HepG2 (cell line): ENCODE results near the gene CTRB2. TPM values are rescaled to one million over a fixed set of nuclear protein-coding genes. Genes with fewer than 3 reads are reported as not detected.

Experiments used
- DNMT1 ChIP-seq: sonication (generic); formaldehyde crosslinking; IDR thresholded peaks from 2 replicates; pipeline ENCODE4 v1.5.1; 2020; ENCODE audit warnings: mild to moderate bottlenecking, missing genetic modification reagents
- GFI1 ChIP-seq: sonication (generic); formaldehyde crosslinking; IDR thresholded peaks from 2 replicates; pipeline ENCODE4 v1.5.0; 2020; ENCODE audit warnings: missing genetic modification reagents, mild to moderate bottlenecking, borderline replicate concordance
- GTF2F1 ChIP-seq: fragments of 150-350 bp; IDR thresholded peaks from 2 replicates; pipeline ENCODE4 v1.6.1; 2014; ENCODE audit warnings: low read length
- HNF4A ChIP-seq: sonication (generic); formaldehyde crosslinking; IDR thresholded peaks from 2 replicates; pipeline ENCODE4 v1.4.0; 2020; ENCODE audit warnings: missing genetic modification reagents
- IKZF1 ChIP-seq: fragments of 450-650 bp; IDR thresholded peaks from 2 replicates; pipeline ENCODE4 v1.7.1; 2016
- IRX3 ChIP-seq: sonication (generic); formaldehyde crosslinking; IDR thresholded peaks from 2 replicates; pipeline ENCODE4 v1.8.1; 2023; ENCODE audit warnings: mild to moderate bottlenecking, low read depth, missing genetic modification reagents, borderline replicate concordance
- NFE2L1 ChIP-seq: sonication (generic); formaldehyde crosslinking; IDR thresholded peaks from 2 replicates; pipeline ENCODE4 v1.4.0; 2020; ENCODE audit warnings: missing genetic modification reagents, mild to moderate bottlenecking, borderline replicate concordance
- NFRKB ChIP-seq: fragments of 450-650 bp; IDR thresholded peaks from 2 replicates; pipeline ENCODE4 v1.6.1; 2017
- PBX2 ChIP-seq: IDR thresholded peaks from 2 replicates; pipeline ENCODE4 v1.6.1; 2016; ENCODE audit warnings: control low read depth
- PITX1 ChIP-seq: sonication (generic); formaldehyde crosslinking; IDR thresholded peaks from 2 replicates; pipeline ENCODE4 v1.5.1; 2020; ENCODE audit warnings: mild to moderate bottlenecking, missing genetic modification reagents
- RERE ChIP-seq: IDR thresholded peaks from 2 replicates; pipeline ENCODE4 v1.6.1; 2016; ENCODE audit warnings: low read depth, missing genetic modification reagents, missing compliant biosample characterization
- SRSF4 ChIP-seq: fragments of 200-400 bp; formaldehyde crosslinking; IDR thresholded peaks from one replicate; pipeline ENCODE4 v1.6.1; 2018; ENCODE audit warnings: mild to moderate bottlenecking, low read depth, low read length, moderate library complexity; ENCODE audit not compliant: poor library complexity, severe bottlenecking
- TCF7L2 ChIP-seq: IDR thresholded peaks from 2 replicates; pipeline ENCODE4 v1.6.1; 2011; ENCODE audit warnings: mild to moderate bottlenecking, low read depth, low read length, moderate library complexity
- ZNF512B ChIP-seq: sonication (generic); formaldehyde crosslinking; IDR thresholded peaks from 2 replicates; pipeline ENCODE4 v1.5.1; 2020; ENCODE audit warnings: missing genetic modification reagents, mild to moderate bottlenecking, borderline replicate concordance
- ZNF556 ChIP-seq: sonication (generic); formaldehyde crosslinking; IDR thresholded peaks from 2 replicates; pipeline ENCODE4 v1.4.0; 2020; ENCODE audit warnings: mild to moderate bottlenecking, missing genetic modification reagents, borderline replicate concordance
- ZSCAN29 ChIP-seq: sonication (generic); formaldehyde crosslinking; conservative IDR thresholded peaks from 2 replicates; pipeline ENCODE4 v1.4.0; 2020; ENCODE audit warnings: mild to moderate bottlenecking, missing genetic modification reagents
- polyA plus RNA-seq, 8 experiments: library from polyadenylated mRNA; depleted of rRNA in 3 of 8; stranded (reverse) in 7 of 8; unstranded in 1 of 8; fragments of >200 nt; fragmentation: Illumina TruSeq in 4 of 8; extraction: Trizol in 4 of 8; gene quantifications; 2 replicates each; pipeline versions ENCODE4 v1.2.1 to v1.2.3, GENCODE V29; 2011 to 2016; ENCODE audit warnings: low read depth in 4 of 8, missing spikeins in 1 of 8, mixed read lengths in 1 of 8; ENCODE audit not compliant: insufficient read depth in 1 of 8
- total RNA-seq, 5 experiments: library from RNA; depleted of rRNA; stranded (reverse); fragments of >200 nt; fragmentation: Illumina TruSeq; extraction: Trizol; gene quantifications; 2 replicates each; pipeline ENCODE4 v1.2.3, GENCODE V29; 2016; ENCODE audit warnings: low read depth in 1 of 5

The CTRB2 gene
- total and polyA plus RNA-seq, 2 of the 13 experiments (the other 11 are each of a cell fraction or from before 2014, with no cell fraction given), result 0.13 TPM; not detected in 1

GRCh38 chr16:75244844-75245758, 38.1 kb upstream of the CTRB2 start (continued):
- peak; percentile 65; the same call in 1 of the 2 replicates for TF ChIP-seq RERE
- no peak for TF ChIP-seq IKZF1
- no peak for TF ChIP-seq TCF7L2
- peak; percentile 96 for TF ChIP-seq GFI1 (CRISPR knock-in tag)
- no peak for TF ChIP-seq SRSF4
- TF ChIP-seq NFRKB, result no peak
- peak; percentile 81; the same call in 1 of the 2 replicates for TF ChIP-seq DNMT1
- peak; percentile 91 for TF ChIP-seq ZNF556
- peak; percentile 96 for TF ChIP-seq ZSCAN29 (CRISPR knock-in tag)
- TF ChIP-seq GTF2F1, result peak; percentile 57; the same call in 1 of the 2 replicates
- TF ChIP-seq HNF4A (CRISPR knock-in tag), result peak; percentile 75
- no peak for TF ChIP-seq ZNF512B
- TF ChIP-seq NFE2L1, result no peak
- TF ChIP-seq PITX1 (CRISPR knock-in tag), result peak; percentile 73; the same call in 1 of the 2 replicates
- TF ChIP-seq IRX3 (CRISPR knock-in tag), result 0 out of 2 replicates have a peak, but pooled peaks have one; percentile 19
- TF ChIP-seq PBX2 (CRISPR knock-in tag), result no peak
